Mesendoderm (in vitro differentiated cells): ENCODE measurements around the gene LYPD6.

ENCODE experiments used
- DNase-seq: peaks from one replicate; pipeline ENCODE4 v3.0.0; 2013
- H2AK5ac ChIP-seq: 2 replicates; pipeline ENCODE4 v1.6.1; 2013; ENCODE audit warnings: low read length, inconsistent platforms
- H2BK120ac ChIP-seq: 2 replicates; pipeline ENCODE4 v1.6.1; 2013; ENCODE audit warnings: low read depth, mild to moderate bottlenecking, low read length, moderate library complexity, mixed read lengths
- H2BK15ac ChIP-seq: replicated peaks from 2 replicates; pipeline ENCODE4 v1.6.1; 2013; ENCODE audit warnings: low read depth, mild to moderate bottlenecking, moderate library complexity
- H2BK5ac ChIP-seq: 2 replicates; pipeline ENCODE4 v1.6.1; 2013; ENCODE audit warnings: low read length, inconsistent platforms
- H3K18ac ChIP-seq: 2 replicates; pipeline ENCODE4 v1.6.1; 2013; ENCODE audit warnings: mild to moderate bottlenecking, low read length, mixed read lengths
- H3K23ac ChIP-seq: one replicate; pipeline ENCODE4 v1.6.1; 2013; ENCODE audit warnings: low read length
- H3K27ac ChIP-seq: 2 replicates; pipeline ENCODE4 v1.5.1; 2013; ENCODE audit warnings: low read depth, mild to moderate bottlenecking, inconsistent platforms, low read length, moderate library complexity
- H3K27me3 ChIP-seq: 2 replicates; pipeline ENCODE4 v1.6.1; 2013; ENCODE audit warnings: low read length, control low read depth, mild to moderate bottlenecking, inconsistent platforms; ENCODE audit not compliant: insufficient read depth, poor library complexity
- H3K36me3 ChIP-seq: 2 replicates; pipeline ENCODE4 v1.6.1; 2013; ENCODE audit warnings: low read length, inconsistent platforms; ENCODE audit not compliant: control insufficient read depth, insufficient read depth
- H3K4ac ChIP-seq: one replicate; pipeline ENCODE4 v1.6.1; 2013; ENCODE audit warnings: low read depth, mild to moderate bottlenecking, low read length, moderate library complexity
- H3K4me1 ChIP-seq: 2 replicates; pipeline ENCODE4 v1.6.1; 2013; ENCODE audit warnings: low read depth, low read length, inconsistent platforms; ENCODE audit not compliant: control insufficient read depth
- H3K4me2 ChIP-seq: 2 replicates; pipeline ENCODE4 v1.6.1; 2013; ENCODE audit warnings: low read length
- H3K4me3 ChIP-seq: 2 replicates; pipeline ENCODE4 v1.5.1; 2013; ENCODE audit warnings: mild to moderate bottlenecking, low read length
- H3K56ac ChIP-seq: one replicate; pipeline ENCODE4 v1.6.1; 2013; ENCODE audit warnings: low read length
- H3K79me1 ChIP-seq: 2 replicates; pipeline ENCODE4 v1.6.1; 2013; ENCODE audit warnings: low read length, inconsistent platforms
- H3K79me2 ChIP-seq: 2 replicates; pipeline ENCODE4 v1.6.1; 2013; ENCODE audit warnings: mild to moderate bottlenecking, low read length; ENCODE audit not compliant: control insufficient read depth, insufficient read depth
- H3K9ac ChIP-seq: 2 replicates; pipeline ENCODE4 v1.6.1; 2013; ENCODE audit warnings: low read length, inconsistent platforms
- H4K5ac ChIP-seq: one replicate; pipeline ENCODE4 v1.6.1; 2013; ENCODE audit warnings: low read length
- H4K8ac ChIP-seq: one replicate; pipeline ENCODE4 v1.6.1; 2013; ENCODE audit warnings: low read depth, mild to moderate bottlenecking, control low read depth, low read length, moderate library complexity
- WGBS: extraction: QIAGEN DNeasy Blood & Tissue Kit; methylation state at CpG from one replicate; pipeline ENCODE4 v1.1.7; 2013; ENCODE audit warnings: low lambda C conversion rate, missing lambda C conversion rate; ENCODE audit not compliant: insufficient coverage; ENCODE audit errors: extremely low coverage; 5-methylcytosine and 5-hydroxymethylcytosine counted together

The LYPD6 gene

DNA sequence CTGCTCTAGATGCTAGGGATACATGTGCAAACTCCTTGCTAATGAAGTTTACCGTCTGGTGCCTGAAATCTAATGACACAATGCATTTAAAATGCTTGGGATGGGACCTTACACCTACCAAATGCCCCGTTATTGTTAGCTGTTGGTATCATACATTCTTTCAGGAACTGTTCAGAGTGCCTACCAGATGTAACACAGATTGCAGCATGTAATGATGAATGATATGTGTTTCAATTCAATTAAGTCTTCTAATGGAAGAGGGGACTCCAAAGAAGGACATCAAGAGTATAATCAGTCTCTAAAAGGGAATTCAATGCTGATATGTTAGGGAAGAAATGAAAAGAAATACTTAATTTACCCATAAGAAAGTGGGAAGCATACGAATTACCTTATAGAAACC, 3.2 kb downstream of the LYPD6 start:
- Histone ChIP-seq H3K79me1 (peaks cover 1% of the 10 kb centered on the region), H3K4me3 (no peak overlapping the region), H3K4me1 (peaks cover 4% of the 10 kb centered on the region), H3K18ac (no peak overlapping the region), H3K27me3 (no peaks in the 10 kb centered on the region), H4K5ac (no peak overlapping the region), H3K27ac (no peak overlapping the region), H3K4ac (no peak overlapping the region), H2BK120ac (no peak overlapping the region), H2BK5ac (no peak overlapping the region), H4K8ac (no peak overlapping the region), H3K36me3 (no peaks in the 10 kb centered on the region), H2BK15ac (no peak overlapping the region), H3K4me2 (no peak overlapping the region), H3K23ac (no peak overlapping the region), H3K9ac (no peak overlapping the region), H2AK5ac (no peak overlapping the region), H3K79me2 (no peaks in the 10 kb centered on the region), H3K56ac (no peak overlapping the region)
- no peak for DNase-seq
- WGBS = no CpG with 5 or more reads among the region's 3 CpGs

DNA sequence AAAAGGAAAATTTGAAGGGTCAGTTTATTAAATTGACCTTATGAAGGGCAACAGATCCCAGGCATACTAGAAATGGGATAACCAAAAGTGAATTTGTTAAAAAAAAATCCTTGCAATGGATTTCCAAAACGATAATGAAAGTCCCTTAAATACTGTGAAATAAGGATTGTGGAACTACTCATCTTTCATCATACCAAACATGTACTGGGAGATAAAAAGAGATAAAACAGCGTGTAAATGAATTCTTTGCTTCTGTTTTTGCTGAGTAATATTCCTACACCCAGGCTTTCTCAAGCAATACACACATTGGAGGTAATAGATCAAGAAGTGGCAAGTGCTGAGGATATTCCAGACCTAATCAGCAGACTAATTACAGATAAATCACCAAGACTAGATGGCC, 3.8 kb downstream of the LYPD6 start:
- no peak overlapping the region for H4K5ac ChIP-seq

DNA sequence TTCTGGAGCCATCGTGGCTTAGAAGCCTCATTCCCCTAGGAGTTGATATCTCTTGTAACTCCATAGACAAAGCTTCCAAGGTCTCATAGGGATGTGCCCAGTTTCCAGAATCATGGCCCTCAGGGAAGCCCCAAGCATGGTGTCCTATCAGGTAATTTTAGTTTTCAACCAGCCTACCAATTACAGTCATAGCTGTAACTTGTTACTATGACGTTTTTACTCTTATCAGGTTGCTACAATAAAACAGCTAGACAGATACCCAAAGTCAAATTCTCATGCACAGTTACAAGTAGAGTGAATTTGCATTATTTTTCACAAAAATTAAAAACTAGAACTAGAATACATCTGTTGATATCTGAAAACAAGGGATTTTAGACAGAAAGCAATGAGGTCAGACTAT, 8.9 kb downstream of the LYPD6 start:
- Histone ChIP-seq H2AK5ac (no peak overlapping the region), H3K9ac (no peak overlapping the region), H2BK15ac (no peak overlapping the region), H3K36me3 (no peaks in the 10 kb centered on the region), H4K8ac (no peak overlapping the region), H3K4ac (no peak overlapping the region), H3K4me1 (no peaks in the 10 kb centered on the region), H4K5ac (no peak overlapping the region), H3K4me2 (no peak overlapping the region), H3K27me3 (no peaks in the 10 kb centered on the region), H3K79me2 (no peaks in the 10 kb centered on the region), H3K27ac (no peak overlapping the region), H3K56ac (no peak overlapping the region), H2BK5ac (no peak overlapping the region), H3K18ac (no peak overlapping the region), H3K23ac (no peak overlapping the region), H2BK120ac (no peak overlapping the region), H3K4me3 (no peak overlapping the region), H3K79me1 (peaks cover 1% of the 10 kb centered on the region)
- DNase-seq = no peak
- WGBS = no CpG with 5 or more reads among the region's 2 CpGs

More for the DNA sequence above, 3.8 kb downstream of the LYPD6 start:
- Histone ChIP-seq H3K79me1 (peaks cover 1% of the 10 kb centered on the region), H3K36me3 (no peaks in the 10 kb centered on the region), H3K9ac (no peak overlapping the region), H2BK120ac (no peak overlapping the region), H3K79me2 (no peaks in the 10 kb centered on the region), H3K4me1 (peaks cover 4% of the 10 kb centered on the region), H3K4ac (no peak overlapping the region), H3K56ac (no peak overlapping the region), H3K4me2 (no peak overlapping the region), H3K23ac (no peak overlapping the region), H3K27me3 (no peaks in the 10 kb centered on the region), H2BK5ac (no peak overlapping the region), H3K18ac (no peak overlapping the region), H2AK5ac (no peak overlapping the region), H2BK15ac (no peak overlapping the region), H4K8ac (no peak overlapping the region), H3K27ac (no peak overlapping the region), H3K4me3 (no peak overlapping the region)
- no CpG with 5 or more reads among the region's 2 CpGs for WGBS
- no peak for DNase-seq

DNA sequence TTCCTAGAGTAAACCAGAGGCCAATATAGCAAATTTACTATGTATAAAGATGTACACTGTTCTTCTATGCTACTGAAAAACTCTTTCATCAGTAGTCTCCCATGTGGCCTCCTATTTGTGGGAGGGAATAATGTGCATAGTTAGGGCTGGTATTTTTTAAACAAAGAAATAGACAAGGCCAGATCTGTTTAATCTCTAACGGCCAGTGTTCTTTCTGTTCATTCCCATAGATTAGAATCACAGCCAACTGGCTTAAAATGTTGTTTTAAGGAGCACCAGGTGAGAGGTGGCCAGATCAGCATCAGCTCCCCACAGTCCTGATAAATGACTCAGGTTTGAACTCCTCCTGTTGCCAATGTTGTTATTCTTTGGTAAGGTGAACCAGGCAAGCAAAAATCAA, 12.1 kb downstream of the LYPD6 start:
- Histone ChIP-seq H2AK5ac (no peak overlapping the region), H3K4me2 (no peak overlapping the region), H2BK15ac (no peak overlapping the region), H3K27me3 (no peaks in the 10 kb centered on the region), H3K23ac (no peak overlapping the region), H4K8ac (no peak overlapping the region), H3K79me2 (no peaks in the 10 kb centered on the region), H3K79me1 (no peaks in the 10 kb centered on the region), H3K36me3 (no peaks in the 10 kb centered on the region), H3K4me1 (no peaks in the 10 kb centered on the region), H3K9ac (no peak overlapping the region), H2BK5ac (no peak overlapping the region), H4K5ac (no peak overlapping the region), H3K56ac (no peak overlapping the region), H2BK120ac (no peak overlapping the region), H3K4me3 (no peak overlapping the region), H3K27ac (no peak overlapping the region), H3K4ac (no peak overlapping the region), H3K18ac (no peak overlapping the region)
- WGBS = no CpG with 5 or more reads among the region's 1 CpG
- DNase-seq = no peak

DNA sequence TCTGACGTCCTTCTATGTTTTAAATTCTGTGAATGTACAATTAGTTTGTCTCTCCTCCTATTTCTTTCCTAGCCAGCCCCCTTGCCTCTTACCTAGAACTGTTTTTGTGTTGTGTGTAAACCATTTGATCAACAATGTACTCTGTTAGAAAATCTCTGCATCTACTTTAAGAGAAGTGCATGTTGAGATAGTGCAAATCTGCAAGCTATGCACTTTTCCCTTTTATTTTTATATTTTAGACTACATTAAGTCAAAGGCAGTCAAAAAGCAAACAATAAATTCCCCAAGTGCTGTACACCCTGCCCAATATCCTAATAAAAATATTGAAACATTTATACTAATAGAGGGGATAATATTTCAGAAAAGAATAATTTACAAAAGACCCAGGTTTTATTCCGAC, 13.7 kb downstream of the LYPD6 start:
- Histone ChIP-seq H3K4me3 (no peak overlapping the region), H3K79me1 (no peaks in the 10 kb centered on the region), H3K36me3 (no peaks in the 10 kb centered on the region), H2BK15ac (no peak overlapping the region), H3K18ac (no peak overlapping the region), H3K4ac (no peak overlapping the region), H3K27me3 (no peaks in the 10 kb centered on the region), H4K5ac (no peak overlapping the region), H3K9ac (no peak overlapping the region), H3K4me1 (no peaks in the 10 kb centered on the region), H4K8ac (no peak overlapping the region), H3K23ac (no peak overlapping the region), H2BK5ac (no peak overlapping the region), H2AK5ac (no peak overlapping the region), H2BK120ac (no peak overlapping the region), H3K56ac (no peak overlapping the region), H3K79me2 (no peaks in the 10 kb centered on the region), H3K27ac (no peak overlapping the region), H3K4me2 (no peak overlapping the region)
- DNase-seq = no peak
- no CpG with 5 or more reads among the region's 2 CpGs for WGBS

DNA sequence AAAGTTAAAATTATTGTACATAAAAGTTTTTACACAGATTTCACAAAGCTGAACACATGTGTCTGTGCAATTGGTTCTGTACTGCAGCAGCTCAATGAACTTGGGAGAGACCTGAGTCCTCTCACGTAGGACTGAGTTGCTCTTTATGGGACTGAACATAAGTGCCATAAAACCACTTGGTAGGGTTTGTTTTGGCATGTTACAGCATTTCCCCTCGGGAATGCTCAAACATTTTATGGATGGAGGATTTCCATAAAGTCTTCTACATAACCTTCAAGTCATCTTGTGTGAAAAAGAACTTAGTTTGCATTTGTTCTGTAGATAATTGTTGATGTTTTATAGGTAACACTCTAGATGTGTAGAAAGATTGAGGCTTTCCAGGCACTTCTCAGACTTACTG, 15.9 kb downstream of the LYPD6 start:
- Histone ChIP-seq H3K56ac (no peak overlapping the region), H3K27ac (no peak overlapping the region), H4K5ac (no peak overlapping the region), H2BK120ac (no peak overlapping the region), H3K36me3 (no peaks in the 10 kb centered on the region), H3K23ac (no peak overlapping the region), H3K9ac (no peak overlapping the region), H2AK5ac (no peak overlapping the region), H2BK15ac (no peak overlapping the region), H3K4me1 (no peaks in the 10 kb centered on the region), H3K4me2 (no peak overlapping the region), H3K18ac (no peak overlapping the region), H3K79me1 (no peaks in the 10 kb centered on the region), H2BK5ac (no peak overlapping the region), H3K79me2 (no peaks in the 10 kb centered on the region), H3K27me3 (no peaks in the 10 kb centered on the region), H3K4ac (no peak overlapping the region), H4K8ac (no peak overlapping the region), H3K4me3 (no peak overlapping the region)
- DNase-seq = no peak
- WGBS = no CpG with 5 or more reads among the region's 2 CpGs
